Posterior cingulate gyrus (tissue), 11 donors: Measurements from ENCODE around the gene PRKAG2.

ENCODE experiments used
- DNase-seq, 10 donors: peaks; one replicate each; pipeline versions ENCODE4 v3.0.0 to v3.0.0-alpha.2; 2020 to 2021; ENCODE audit warnings: mixed read lengths in 3 of 10
- intact Hi-C: fragments of 100-400 bp; cut with DNase I; formaldehyde crosslinking; loops from one replicate; pipeline ENCODE4 v1.15.1; 2023

The PRKAG2 gene

GRCh38 chr7:151869109-151869428 is 7.8 kb downstream of the PRKAG2 start:
- no peak for DNase-seq
- intact Hi-C loops, result no loop called here

- DNase-seq, result peak in 4 of 10 donors; percentile 7 to 61 (median 49)
- intact Hi-C loops, result no loop called here
Measured at GRCh38 chr7:151868396-151869108, 8.4 kb downstream of the PRKAG2 start.

GRCh38 chr7:151867912-151868311 is 9.0 kb downstream of the PRKAG2 start:
- intact Hi-C loops, result no loop called here
- DNase-seq, result peak in 3 of 10 donors; percentile 69 to 81 (median 71)

DNA sequence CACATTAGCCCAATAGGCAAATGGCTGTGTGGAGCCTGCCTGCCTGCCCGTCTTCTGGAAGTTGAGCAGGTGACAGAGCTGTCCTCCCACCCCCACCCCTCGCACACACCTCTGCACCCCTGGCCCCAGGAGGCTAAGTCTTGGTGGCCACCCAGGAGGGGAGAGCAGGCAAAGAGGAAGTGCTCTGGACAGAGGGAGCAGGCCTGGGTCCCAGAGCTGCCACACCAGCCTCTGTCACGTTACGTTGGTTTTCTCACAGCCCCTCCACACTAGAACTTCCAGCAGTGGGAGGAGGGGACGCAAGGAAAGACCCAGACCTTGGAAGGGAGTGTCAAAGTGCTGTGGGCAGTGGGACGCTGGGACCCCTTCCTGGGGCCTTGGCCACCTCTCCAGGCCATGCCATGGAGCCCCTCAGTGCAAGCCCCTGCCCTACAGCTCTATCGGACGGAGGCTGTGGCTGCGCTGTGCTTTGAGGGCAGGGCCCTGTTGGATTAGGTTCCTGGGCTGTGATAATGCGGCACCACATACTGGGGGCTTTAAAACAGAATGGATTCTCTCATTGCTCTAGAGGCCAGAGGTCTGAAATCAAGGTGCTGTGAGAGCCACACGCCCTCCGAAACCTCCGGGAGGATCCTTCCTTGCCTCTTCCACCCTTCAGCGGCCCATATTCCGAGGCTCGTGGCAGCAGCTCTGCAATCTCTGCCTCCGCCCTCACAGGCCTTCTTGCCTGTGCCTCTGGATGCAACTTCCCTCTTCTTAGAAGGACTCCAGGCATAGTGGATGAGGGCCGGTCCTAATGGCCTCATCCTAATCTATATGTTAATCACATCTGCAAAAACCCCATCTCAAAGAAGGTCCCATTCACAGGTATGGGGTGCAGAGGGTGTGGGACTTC is 9.9 kb downstream of the PRKAG2 start:
- DNase-seq, result peak in 3 of 10 donors; percentile 52 to 71 (median 57)
- intact Hi-C loops, result no loop called here

DNA sequence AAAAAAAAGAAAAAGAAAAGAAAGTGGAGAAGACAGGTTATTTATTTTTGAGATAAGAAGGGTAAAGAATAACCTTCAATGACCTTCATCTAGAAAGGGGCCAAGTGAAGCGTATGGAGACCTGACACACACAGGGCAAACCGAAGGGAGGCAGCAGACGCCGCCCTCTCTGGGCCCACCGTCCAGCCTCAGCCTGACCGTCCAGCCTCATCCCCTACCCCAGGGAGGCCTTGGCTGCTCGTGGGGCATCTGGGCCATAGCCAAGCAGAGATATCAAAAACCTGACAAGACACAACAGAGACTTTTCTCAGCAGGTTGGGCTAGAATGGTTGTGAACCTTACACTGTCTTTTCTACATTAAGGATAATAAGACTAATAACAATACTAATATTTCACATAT is 10.9 kb downstream of the PRKAG2 start:
- intact Hi-C loops, result no loop called here
- DNase-seq, result peak in 3 of 10 donors; percentile 20 to 52 (median 24)

DNA sequence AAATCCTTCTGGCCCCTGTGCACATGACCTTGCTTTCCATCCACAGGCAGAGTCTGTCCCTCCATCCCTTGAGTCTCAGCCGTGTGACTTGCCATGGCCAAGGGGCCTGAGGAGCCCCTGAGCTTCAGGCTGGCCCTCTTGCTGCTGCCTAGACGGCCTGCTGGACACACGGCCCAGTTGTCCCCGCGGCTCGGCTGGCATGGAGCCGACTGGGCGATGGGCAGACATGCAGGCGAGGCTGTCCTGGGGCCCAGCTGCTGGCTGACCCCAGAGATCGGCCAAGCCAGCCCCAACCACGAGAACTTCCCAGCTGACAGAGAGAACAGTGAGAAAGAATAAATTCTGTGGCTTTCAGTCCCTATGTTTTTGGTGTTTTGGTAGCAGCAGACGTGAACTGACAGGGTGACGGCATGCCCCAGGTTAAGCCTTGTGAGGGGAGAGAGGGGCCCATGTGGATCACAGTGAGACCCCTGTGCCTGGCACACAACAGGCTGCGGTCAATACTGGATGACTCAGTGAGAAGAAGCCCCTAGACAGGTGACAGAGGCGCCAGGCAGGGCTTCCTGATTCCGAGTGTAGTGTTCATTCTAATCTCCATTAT is 11.7 kb downstream of the PRKAG2 start:
- DNase-seq, result peak in 3 of 10 donors; percentile 70 to 82 (median 75)
- intact Hi-C loops, result no loop called here

DNA sequence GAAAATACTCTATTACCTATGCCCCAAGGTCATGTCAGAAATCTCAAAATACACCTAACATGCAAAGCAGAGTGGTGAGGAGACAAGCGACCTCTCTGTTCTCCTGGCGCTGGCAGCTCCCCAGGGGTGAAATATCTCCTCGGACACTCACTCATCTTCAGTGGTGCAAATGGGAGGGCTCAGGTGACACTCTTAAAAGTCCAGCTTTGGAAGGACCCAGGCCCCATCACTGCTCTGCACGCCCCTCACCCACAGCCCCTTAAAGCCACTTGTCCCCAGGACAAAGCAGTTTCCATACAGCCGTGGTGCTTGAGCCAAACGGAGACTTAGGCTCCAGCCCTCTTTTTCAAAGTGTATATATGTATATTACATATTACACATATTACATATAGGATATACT is 12.4 kb downstream of the PRKAG2 start:
- DNase-seq, result peak in 3 of 10 donors; percentile 20 to 51 (median 26)
- intact Hi-C loops, result loop anchor here (5.0 kb wide), 1 partner anchor 72 kb away; no protein-coding TSS in a partner anchor

DNA sequence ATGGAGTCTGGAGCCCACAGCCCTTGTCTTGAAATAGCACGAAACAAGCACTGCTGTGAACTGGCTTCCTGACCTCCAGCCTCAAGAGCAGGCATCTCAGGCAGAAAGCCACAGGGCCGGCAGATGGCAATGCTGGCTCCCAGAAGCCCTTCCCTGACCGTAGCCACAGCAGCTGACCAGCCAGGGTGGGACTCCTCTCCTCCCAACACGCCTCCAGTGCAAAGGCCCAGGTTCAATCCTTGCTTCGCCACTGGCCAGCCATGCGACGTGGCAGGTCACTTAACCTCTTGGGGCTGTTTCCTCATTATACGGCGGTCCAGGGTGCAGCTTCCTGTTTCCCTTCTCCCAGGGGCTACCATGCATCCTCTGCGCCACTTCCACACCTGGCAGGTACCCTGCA is 12.8 kb downstream of the PRKAG2 start:
- DNase-seq, result peak in 3 of 10 donors; percentile 55 to 67 (median 59)
- intact Hi-C loops, result loop anchor here (5.0 kb wide), 1 partner anchor 72 kb away; no protein-coding TSS in a partner anchor

DNA sequence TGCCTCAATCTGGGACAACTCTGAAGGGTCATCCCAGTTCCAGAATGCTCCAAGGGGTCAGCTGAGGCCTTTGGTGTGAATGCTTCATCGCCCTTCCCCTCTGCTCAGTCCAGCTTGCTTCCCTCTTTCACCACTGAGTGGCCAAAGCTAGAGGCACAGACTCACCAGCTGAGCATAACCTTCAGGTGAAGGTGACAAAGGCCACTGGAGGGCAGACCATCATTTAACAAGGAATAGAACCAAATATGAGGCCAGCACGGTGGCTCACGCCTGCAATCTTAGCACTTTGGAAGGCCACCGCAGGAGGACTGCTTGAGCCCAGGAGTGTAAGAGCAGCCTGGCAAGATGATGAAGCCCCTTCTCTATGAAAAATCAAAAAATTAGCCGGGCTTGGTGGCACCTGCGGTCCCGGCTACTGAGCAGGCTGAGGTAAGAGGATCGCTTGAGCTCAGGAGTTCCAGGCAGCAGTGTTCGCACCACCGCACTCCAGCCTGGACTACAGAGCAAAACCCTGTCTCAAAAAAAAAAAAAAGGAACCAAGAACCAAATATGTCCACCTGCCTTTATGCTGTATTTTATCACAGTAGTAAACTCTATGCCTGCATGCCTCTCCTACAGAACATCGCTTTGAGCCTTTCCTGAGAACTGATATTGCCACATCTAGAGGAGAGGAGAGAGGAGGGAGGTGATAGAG is 13.4 kb downstream of the PRKAG2 start:
- peak in 4 of 10 donors; percentile 9 to 30 (median 25) for DNase-seq
- intact Hi-C loops, result loop anchor here (5.0 kb wide), 1 partner anchor 71 kb away; no protein-coding TSS in a partner anchor

DNA sequence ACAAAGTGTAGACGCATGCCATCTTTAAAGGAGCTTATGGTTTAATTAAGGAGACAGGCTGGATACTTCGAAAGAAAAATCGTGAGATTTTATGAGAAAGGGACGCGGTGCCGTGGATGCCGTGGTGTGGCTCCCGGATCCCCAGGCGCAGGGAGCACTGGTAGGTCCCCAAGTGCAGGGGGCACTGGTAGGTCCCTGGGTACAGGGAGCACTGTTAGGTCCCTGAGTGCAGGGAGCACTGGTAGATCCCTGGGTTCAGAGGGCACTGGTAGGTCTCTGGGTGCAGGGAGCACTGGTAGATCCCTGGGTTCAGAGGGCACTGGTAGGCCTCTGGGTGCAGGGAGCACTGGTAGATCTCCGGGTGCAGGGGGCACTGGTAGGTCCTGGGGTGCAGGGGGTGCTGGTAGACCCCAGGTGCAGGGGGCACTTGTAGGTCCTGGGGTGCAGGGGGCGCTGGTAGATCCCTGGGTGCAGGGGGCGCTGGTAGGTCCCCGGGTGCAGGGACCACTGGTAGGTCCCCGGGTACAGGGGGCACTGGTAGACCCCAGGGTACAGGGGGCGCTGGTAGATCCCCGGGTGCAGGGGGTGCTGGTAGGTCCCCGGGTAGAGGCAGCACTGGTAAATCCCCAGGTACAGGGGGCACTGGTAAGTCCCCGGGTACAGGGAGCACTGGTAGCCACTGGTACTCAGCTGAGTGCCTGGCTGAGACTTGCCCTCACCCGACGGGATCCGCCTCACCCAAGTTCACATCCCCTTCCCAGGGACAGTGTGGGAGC is 14.1 kb downstream of the PRKAG2 start:
- peak in 4 of 10 donors; percentile 14 to 69 (median 50) for DNase-seq
- intact Hi-C loops, result loop anchor here (5.0 kb wide), 1 partner anchor 70 kb away; no protein-coding TSS in a partner anchor

GRCh38 chr7:151861881-151862280 is 15.0 kb downstream of the PRKAG2 start:
- peak in 4 of 10 donors; percentile 21 to 77 (median 44) for DNase-seq
- intact Hi-C loops, result loop anchor here (5.0 kb wide), 1 partner anchor 70 kb away; no protein-coding TSS in a partner anchor

- peak in 3 of 10 donors; percentile 13 to 32 (median 26) for DNase-seq
- intact Hi-C loops, result loop anchor here (5.0 kb wide), 1 partner anchor 68 kb away; no protein-coding TSS in a partner anchor
Measured at GRCh38 chr7:151860771-151861170, 16.1 kb downstream of the PRKAG2 start.

DNA sequence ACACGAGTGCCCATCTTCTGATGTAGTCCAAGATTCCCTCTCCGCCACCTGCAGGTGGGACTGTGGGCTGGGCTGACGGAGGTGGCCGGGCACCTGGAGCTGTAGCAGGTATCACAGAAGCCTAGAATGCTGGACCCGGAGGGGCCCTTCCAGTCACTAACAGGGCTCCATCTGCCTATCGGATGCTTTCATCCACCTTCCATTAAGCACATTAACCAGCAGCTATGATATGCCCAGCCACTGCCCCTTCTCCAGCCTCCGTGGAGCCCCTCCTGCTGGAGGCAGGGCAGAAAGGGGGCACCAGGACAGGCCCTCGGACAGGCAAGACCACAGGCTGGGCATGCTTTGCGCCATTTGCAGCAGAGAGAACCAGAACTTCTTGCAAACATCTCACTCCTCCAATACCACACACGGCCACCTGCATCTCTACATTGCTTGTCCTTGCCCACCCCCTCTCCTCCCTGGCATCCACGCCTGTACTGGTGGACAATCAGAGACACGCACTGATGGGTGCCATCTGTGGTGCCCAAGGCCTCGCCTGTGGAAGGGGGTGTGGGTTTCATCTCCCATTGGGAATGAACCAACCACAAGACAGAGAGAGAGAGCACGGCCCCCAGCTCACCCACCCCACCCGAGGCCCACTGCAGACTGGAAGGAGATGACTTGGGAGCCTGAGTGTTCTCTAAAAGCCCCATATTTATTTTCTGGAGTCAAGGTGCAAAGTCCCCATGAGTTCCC is 16.8 kb downstream of the PRKAG2 start:
- intact Hi-C loops, result loop anchor here (5.0 kb wide), 1 partner anchor 68 kb away; no protein-coding TSS in a partner anchor
- DNase-seq, result peak in 4 of 10 donors; percentile 14 to 81 (median 64)

- DNase-seq, result peak in 8 of 10 donors; percentile 45 to 94 (median 60)
- intact Hi-C loops, result no loop called here
Measured at GRCh38 chr7:151859111-151859947, 17.6 kb downstream of the PRKAG2 start.

- intact Hi-C loops, result no loop called here
- DNase-seq, result peak in 3 of 10 donors; percentile 33 to 51 (median 45)
Measured at GRCh38 chr7:151858456-151858855, 18.5 kb downstream of the PRKAG2 start.

DNA sequence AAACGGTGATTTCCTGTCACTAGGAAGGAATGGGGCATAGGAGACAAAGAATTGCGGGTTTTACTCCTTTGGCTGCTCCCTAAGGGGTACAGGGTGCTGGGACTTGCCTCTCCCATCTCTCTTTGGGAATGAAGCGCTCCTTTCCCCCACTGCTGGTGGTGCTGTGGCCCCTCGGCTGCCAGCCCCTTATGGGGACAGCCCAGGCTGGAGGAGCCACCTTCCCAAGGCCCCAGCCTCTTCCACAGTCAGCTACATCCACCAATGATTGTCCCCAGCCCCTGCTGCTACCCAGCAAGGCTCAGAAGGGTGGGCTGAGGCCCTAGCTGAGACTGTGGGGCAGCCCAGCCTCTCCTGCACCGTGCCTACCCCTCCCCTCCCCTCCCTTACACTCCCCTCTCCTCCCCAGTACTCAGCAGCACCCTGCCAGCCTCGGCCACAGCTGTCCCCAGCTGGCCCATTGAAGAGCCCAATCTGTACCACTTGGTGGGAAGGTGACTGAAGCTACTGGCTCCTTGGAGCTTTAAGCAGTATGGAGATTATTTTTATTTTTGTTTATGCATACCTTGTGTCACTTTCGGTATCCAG is 19.0 kb downstream of the PRKAG2 start:
- DNase-seq, result peak in 2 of 10 donors; percentile 37 to 52
- intact Hi-C loops, result no loop called here

DNA sequence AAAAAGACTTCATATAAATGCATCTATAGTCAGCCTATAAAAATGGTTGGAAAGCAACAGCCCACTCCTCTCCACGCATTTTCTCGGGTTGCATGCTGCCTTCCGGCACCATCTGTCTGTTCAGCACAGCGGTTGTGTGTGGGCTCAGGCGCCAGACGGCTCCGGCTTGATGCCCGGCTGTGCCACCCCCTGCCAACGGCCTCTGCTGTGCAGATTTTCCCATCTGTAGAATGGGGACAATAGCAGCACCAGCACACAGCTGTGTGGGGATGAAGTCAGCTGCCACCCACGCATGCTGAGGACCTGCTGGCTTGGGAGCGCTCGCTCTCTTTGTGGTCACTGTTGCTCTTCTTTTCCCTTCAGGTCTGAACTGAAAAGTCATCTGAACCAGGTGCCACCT is 19.5 kb downstream of the PRKAG2 start:
- intact Hi-C loops, result no loop called here
- DNase-seq, result peak in 8 of 10 donors; percentile 52 to 95 (median 67)
